NCI-H524 treated with DMSO at 0.1 percent for 48 hours (cell line): ENCODE measurements around the gene SLC45A2.

Source experiments
- DNase-seq: peaks from one replicate; lab custom pipeline; 2025; lab: John Stamatoyannopoulos, UW

SLC45A2 gene

GRCh38 chr5:34007621-34008600, 23.4 kb upstream of the SLC45A2 start, which contains the start of gene AMACR:
Gene AMACR, minus strand, starts transcription at chr5:34008050. Its CDS starts 31 bp downstream, at chr5:34008019.
- peak; percentile 84 for DNase-seq

DNA sequence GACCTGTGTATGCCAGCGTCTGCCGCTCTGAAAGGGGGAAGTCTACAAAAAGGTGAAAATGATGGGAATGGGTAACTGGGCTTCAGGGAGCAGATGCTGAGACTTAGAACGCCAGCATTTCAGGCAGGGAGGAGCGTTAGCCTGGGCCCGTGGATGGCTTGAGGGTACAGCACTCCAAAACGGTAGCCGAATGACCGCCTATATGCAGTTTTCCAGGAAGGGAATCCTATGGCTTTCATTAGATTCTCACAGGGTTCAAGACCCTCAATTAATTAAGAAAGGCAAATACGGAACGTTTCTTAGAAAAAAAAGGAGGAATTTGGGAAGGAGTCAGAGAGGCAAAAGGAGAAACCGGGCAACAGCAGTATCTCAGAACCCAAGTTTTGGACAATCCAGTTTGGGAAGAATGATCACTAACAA, 22.7 kb upstream of the SLC45A2 start:
- no peak for DNase-seq

DNA sequence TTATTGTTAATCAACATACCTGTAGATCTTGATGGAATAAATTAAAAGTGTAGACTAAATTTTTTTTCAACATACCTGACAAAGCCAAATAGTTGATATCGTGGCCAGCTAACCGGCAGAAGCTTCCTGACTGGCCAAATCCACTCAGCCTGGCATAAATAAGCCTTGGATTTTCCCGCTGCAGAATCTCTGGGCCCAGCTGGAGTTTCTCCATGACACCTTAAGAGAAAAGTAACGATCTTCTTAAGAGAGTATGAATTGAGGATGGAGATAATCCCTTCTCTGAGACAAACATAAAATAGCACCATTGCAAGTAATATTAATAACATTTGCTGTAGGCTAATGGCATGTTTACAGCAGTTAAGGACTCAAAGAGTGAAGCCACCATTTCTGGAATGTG, 21.2 kb upstream of the SLC45A2 start:
- no peak for DNase-seq

- DNase-seq: no peak
Measured at GRCh38 chr5:34005211-34005610, 20.7 kb upstream of the SLC45A2 start.

- no peak for DNase-seq
Measured at GRCh38 chr5:34003941-34004340, 19.4 kb upstream of the SLC45A2 start.

- DNase-seq: no peak
Measured at GRCh38 chr5:34002629-34003328, 18.3 kb upstream of the SLC45A2 start.

DNA sequence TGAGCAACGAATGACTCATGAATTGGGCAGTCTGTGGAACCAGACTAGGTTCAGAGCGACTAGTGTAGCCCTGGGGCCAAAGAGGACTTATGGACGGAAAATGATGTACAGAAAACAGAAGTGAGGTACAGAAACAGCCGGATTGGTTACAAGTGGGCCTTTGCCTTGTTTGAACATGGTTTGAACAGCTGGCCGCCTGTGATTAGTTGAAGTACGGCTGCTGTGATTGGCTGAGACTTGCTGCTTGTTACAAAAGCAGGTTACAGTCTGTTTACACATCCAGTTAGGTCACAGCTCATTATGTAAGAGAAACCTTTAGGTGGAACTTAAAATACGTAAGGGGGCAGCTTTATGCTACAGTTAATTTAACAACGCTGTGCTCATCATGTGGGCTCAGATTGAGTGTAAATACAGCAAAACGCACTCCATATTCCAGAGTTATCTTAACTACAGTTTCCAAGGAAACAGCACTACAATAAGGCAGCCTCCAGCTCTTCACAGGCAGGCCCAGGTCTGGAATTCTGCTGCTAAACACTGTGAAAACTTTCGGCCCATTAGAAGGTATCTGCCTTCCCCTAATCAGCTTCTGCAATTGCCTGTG, 16.8 kb upstream of the SLC45A2 start:
- DNase-seq: peak; percentile 95

DNA sequence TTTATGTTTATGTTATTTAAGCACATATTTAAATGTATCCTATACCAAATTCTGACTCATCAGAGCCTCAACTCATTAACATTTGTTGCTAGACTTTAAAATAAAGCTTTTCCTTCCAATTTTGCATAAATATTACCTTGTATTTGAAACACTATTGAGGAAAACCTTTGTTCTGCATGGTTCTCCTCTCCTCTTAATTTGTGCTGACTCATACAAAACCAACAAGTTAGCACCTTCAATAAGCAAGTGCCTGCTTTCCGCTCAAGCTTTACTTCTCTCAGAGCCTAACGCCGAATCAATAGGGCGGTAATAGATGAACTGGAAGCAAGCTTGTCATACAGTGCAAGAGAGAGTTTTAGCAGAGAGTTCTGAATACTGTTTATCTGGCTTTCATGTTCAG, 15.5 kb upstream of the SLC45A2 start:
- no peak for DNase-seq

DNA sequence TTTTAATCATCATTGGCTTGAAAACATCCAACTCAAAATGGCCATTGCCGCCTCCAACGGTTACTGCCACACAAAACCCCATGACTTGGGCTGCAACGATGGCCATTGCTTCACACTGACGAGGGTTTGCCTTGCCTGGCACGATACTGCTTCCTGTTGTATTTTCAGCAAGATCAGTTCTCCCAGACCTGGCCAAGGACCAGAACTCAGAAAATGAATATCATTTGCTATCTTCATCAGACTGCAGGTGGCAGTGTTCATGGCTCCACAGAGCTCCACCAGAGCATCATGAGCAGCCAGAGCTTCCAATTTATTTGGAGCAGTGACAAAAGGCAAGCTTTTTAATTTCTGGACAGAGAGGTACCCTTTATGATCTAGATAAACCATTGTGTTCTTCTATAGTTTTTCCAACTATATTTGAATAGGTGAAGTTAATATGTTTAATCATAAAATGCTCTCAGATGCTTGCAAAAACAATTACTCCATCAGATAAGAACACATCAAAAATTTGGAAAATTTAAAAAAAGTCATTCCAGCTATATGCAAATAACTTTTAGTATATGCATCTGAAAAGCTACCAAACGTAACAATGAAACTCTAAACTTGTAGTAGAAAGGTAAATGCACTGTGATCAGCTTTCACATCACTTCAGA, 13.0 kb upstream of the SLC45A2 start:
- peak; percentile 20 for DNase-seq

GRCh38 chr5:33995865-33996264, 11.4 kb upstream of the SLC45A2 start:
- no peak for DNase-seq

GRCh38 chr5:33994845-33995244, 10.4 kb upstream of the SLC45A2 start:
- no peak for DNase-seq

DNA sequence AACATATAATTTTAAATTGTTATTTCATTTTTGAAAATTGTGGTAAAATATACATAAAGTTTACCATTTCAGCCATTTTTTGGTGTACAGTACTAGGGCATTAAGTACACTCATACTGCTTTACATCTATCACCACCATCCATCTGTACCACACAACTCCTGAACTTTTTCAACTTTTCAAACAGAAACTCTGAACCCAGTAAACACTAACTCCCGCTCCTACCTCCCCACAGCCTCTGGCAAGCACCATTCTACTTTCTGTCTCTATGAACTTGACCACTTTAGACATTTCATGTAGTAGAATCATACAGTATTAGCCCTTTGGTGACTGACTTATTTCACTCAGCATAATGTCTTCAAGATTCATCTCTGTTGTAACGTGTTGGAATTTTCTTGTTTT, 8.4 kb upstream of the SLC45A2 start:
- no peak for DNase-seq

DNA sequence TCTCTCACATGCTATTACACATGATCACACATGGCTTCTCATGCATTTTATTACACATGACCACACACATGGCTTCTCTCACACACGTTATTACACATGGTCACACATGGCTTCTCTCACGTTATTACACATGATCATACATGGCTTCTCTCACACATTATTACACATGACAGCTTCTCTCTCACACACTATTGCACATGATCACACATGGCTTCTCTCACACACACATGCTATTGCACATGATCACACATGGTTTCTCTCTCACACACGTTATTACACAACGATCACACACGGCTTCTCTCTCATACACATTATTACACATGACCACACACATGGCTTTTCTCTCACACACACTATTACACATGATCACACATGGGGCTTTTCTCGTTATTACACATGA, 954 bp upstream of the SLC45A2 start:
- DNase-seq: no peak

DNA sequence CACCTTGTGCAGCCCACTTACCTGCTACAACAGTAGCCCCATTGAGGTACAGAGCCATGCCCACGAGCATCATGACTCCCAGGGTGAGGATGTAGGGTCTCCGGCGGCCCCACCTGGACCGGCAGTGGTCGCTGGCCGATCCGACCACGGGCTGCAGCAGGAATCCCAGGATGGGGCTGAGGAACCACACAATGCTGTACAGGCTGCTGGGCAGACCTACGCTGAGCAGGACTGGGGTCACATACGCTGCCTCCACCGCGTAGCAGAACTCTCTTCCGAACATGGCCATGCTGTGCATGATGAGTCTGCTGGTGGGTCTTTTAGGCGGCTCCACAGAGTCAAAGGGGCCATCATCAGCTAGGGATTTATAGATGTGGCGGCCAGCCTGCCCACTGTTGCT, 315 bp downstream of the SLC45A2 start:
- DNase-seq: no peak

GRCh38 chr5:33981408-33982162, 2.9 kb downstream of the SLC45A2 start:
- no peak for DNase-seq

DNA sequence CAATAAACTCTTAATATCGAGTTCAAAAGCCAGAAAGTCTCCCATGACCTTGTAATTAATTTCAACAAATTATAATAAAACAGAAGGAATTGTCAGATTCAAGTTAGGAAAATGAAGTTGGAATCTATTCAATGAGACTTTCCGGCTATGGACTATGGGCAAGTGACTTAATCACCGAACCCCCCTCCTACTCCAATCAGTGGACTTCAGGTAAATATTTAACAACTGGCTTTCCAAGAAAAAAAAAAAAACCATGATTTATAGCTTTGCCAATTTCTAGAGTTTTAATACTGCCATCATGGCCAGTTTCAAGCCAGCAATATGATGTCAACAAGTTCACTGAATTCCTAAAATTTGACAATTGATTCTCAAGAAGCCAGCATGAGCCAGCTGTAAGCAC, 4.5 kb downstream of the SLC45A2 start:
- DNase-seq: no peak

- no peak for DNase-seq
Measured at GRCh38 chr5:33978306-33978705, 6.2 kb downstream of the SLC45A2 start.

- no peak for DNase-seq
Measured at GRCh38 chr5:33976307-33976706, 8.2 kb downstream of the SLC45A2 start.

DNA sequence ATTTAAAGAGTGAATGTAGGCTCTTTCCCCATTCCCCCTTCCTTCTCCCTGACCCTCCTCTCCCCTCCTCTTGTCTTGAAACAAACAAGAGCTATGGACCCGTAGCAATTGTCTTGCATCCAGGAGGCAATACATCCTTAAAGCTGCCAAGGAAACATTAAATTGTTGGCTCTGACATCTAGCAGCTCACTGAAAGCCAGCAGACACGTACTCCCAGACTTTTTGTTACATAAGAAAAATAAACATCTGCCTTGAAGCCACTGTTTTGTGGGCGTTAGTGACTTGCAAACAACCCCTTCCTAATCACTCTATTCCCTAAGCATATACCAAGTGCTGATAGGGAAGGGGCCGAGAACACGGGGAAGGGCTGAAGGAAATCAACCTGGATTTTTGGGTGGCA, 8.6 kb downstream of the SLC45A2 start:
- no peak for DNase-seq

DNA sequence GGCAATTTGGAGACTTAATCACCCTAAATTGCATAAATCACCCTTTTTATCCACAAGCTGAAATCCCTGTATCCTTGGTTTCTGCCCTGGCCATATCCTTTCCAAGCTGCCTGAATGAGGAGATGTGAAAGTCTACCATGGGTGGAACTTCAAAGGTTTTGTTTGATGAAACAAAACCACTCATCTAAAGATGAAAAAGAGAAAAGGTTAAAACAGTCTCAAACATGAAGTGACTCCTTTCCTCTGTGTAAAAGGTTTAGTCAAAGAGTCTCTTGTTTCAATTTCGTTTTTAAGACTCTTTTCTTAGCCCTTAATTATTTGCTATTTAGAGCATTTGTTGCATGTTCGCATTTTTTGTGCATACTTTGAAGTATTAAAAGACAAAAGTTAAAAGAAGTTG, 11.2 kb downstream of the SLC45A2 start:
- DNase-seq: no peak
